ENCODE measurements around the gene KTN1.
A peak's percentile ranks its signal among the peaks of the same experiment; 100 is the strongest.

KTN1 gene

GRCh38 chr14:55579724-55580469 is at the start of gene KTN1:
Gene KTN1, plus strand, starts transcription at chr14:55580207. Its CDS starts 31,842 bp downstream, at chr14:55612049.
- DNase-seq, result peak; percentile 81

- DNase-seq, result no peak
Measured at GRCh38 chr14:55530464-55530863, 49.5 kb upstream of the KTN1 start.

- no peak for DNase-seq
Measured at GRCh38 chr14:55532645-55533344, 47.2 kb upstream of the KTN1 start.

GRCh38 chr14:55533960-55534359 is 46.0 kb upstream of the KTN1 start:
- no peak for DNase-seq

GRCh38 chr14:55535516-55536203 is 44.3 kb upstream of the KTN1 start:
- peak; percentile 43 for DNase-seq

GRCh38 chr14:55536204-55536708 is 43.8 kb upstream of the KTN1 start:
- no peak for DNase-seq

- DNase-seq, result no peak
Measured at GRCh38 chr14:55537782-55538181, 42.2 kb upstream of the KTN1 start.

- DNase-seq, result no peak
Measured at GRCh38 chr14:55539975-55540374, 40.0 kb upstream of the KTN1 start.

- no peak for DNase-seq
Measured at GRCh38 chr14:55540847-55541773, 38.9 kb upstream of the KTN1 start.

GRCh38 chr14:55545779-55546178 is 34.2 kb upstream of the KTN1 start:
- no peak for DNase-seq

- no peak for DNase-seq
Measured at GRCh38 chr14:55546212-55546874, 33.7 kb upstream of the KTN1 start.

GRCh38 chr14:55547650-55548315 is 32.2 kb upstream of the KTN1 start:
- DNase-seq, result no peak

- DNase-seq, result peak; percentile 48
Measured at GRCh38 chr14:55553791-55554190, 26.2 kb upstream of the KTN1 start.

GRCh38 chr14:55556929-55557623 is 22.9 kb upstream of the KTN1 start:
- peak; percentile 91 for DNase-seq

- no peak for DNase-seq
Measured at GRCh38 chr14:55562135-55562534, 17.9 kb upstream of the KTN1 start.

GRCh38 chr14:55568618-55569017 is 11.4 kb upstream of the KTN1 start:
- no peak for DNase-seq

- no peak for DNase-seq
Measured at GRCh38 chr14:55571125-55571889, 8.7 kb upstream of the KTN1 start.

- DNase-seq, result peak; percentile 66
Measured at GRCh38 chr14:55572578-55572977, 7.4 kb upstream of the KTN1 start.

GRCh38 chr14:55574988-55575387 is 5.0 kb upstream of the KTN1 start:
- no peak for DNase-seq

- no peak for DNase-seq
Measured at GRCh38 chr14:55577229-55577628, 2.8 kb upstream of the KTN1 start.
